Kidney (tissue), 14 donors: Measurements from ENCODE around the gene NOP53. TPM values are rescaled to one million over a fixed set of nuclear protein-coding genes. Genes with fewer than 3 reads are reported as not detected.

ENCODE experiments used
- DNase-seq, 5 donors: peaks; one replicate each; pipeline ENCODE4 v3.0.0-alpha.2; 2013 to 2020
- FAIRE-seq: peaks from 2 replicates; lab custom pipeline; 2012; peaks lifted over from hg19 to GRCh38; lab: Jason Lieb, UNC
- H3K27ac ChIP-seq, 2 donors: one replicate each; pipeline ENCODE4 v1.7.0; 2013; ENCODE audit warnings: low read depth in 2 of 2, low read length in 2 of 2, inconsistent platforms in 1 of 2
- H3K27me3 ChIP-seq: one replicate; pipeline ENCODE4 v1.7.1; 2013; ENCODE audit warnings: low read length, inconsistent platforms; ENCODE audit not compliant: control insufficient read depth, insufficient read depth
- H3K36me3 ChIP-seq, 3 donors: one replicate each; pipeline versions ENCODE4 v1.7.0 to v1.7.1; 2013; ENCODE audit warnings: low read length in 3 of 3, control low read depth in 1 of 3, inconsistent platforms in 1 of 3; ENCODE audit not compliant: insufficient read depth in 3 of 3, control insufficient read depth in 2 of 3
- H3K4me1 ChIP-seq, 3 donors: one replicate each; pipeline versions ENCODE4 v1.7.0 to v1.7.1; 2013; ENCODE audit warnings: low read length in 3 of 3, inconsistent platforms in 1 of 3, low read depth in 1 of 3; ENCODE audit not compliant: control insufficient read depth in 2 of 3, insufficient read depth in 2 of 3
- H3K4me3 ChIP-seq, 3 donors: one replicate each; pipeline versions ENCODE4 v1.7.0 to v1.8.1; 2013; ENCODE audit warnings: low read length in 3 of 3, control low read depth in 1 of 3, inconsistent platforms in 1 of 3
- H3K9ac ChIP-seq, 3 donors: one replicate each; pipeline versions ENCODE4 v1.7.0 to v1.7.1; 2013; ENCODE audit warnings: low read length in 3 of 3, control low read depth in 1 of 3, inconsistent platforms in 1 of 3
- H3K9me3 ChIP-seq, 3 donors: one replicate each; pipeline versions ENCODE4 v1.7.0 to v1.7.1; 2013; ENCODE audit warnings: low read length in 3 of 3, control low read depth in 1 of 3, inconsistent platforms in 1 of 3; ENCODE audit not compliant: control insufficient read depth in 2 of 3, insufficient read depth in 1 of 3
- intact Hi-C: fragments of 100-400 bp; cut with DNase I; formaldehyde crosslinking; loops from one replicate; pipeline ENCODE4 v1.11.1; 2022
- polyA plus RNA-seq: library from polyadenylated mRNA; stranded (reverse); fragments of 350-450 nt; fragmentation: Illumina TruSeq; extraction: RNeasy Lipid Tissue Mini Kit (QIAGEN cat#74804); gene quantifications from one replicate; pipeline ENCODE4 v1.2.3, GENCODE V29; 2014; ENCODE audit warnings: low read depth, low replicate concordance; ENCODE audit not compliant: insufficient read depth
- total RNA-seq: library from RNA; stranded (reverse); fragmentation: NEBNext Ultra II Directional; extraction: Animal tissue kit (Norgen Biotek cat#: 25700); gene quantifications from one replicate; pipeline ENCODE4 v1.2.1, GENCODE V29; 2021
- TF ChIP-seq, protein P1 (sequence below): IDR thresholded peaks from 3 replicates; pipeline ENCODE4 v1.5.1; 2012; ENCODE audit warnings: mild to moderate bottlenecking, moderate library complexity, borderline replicate concordance; ENCODE audit not compliant: insufficient read depth; ENCODE audit errors: extremely low read depth
- donor health status: control.
- donor health status: control.
- donor health status: control.
- donor health status: control.
- donor health status: control.
- donor health status: DM: yes; HTN: yes; CAD: no.
- donor health status: Normal renal cell carcinoma (clear cell type).

The NOP53 gene
- total and polyA plus RNA-seq, 2 donors from 2014 or later = 258 to 305 TPM

DNA sequence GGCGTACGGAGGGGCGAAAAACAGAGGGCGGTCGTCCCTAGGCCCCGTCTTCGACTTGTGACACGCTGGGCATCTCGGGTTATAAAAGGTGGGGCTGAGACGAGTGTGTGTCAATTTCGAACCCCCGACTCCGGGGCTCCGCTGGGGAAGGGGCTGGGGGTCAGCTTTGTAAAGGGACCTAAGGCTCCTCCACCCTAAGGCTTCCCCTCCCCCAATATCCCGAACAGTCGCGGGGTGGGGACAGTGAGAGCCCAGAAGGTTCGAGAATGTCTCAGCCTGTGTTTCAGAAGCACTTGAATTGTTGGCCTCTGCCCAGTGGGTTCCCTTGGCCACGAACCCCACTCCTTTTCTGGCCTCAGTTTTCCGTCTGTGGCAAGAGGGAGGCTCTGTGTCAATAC is 33.6 kb downstream of the NOP53 start:
- peaks cover 0 to 20% (median 0%) of the 10 kb centered on the region in 3 donors for H3K4me1 ChIP-seq
- no peaks in the 10 kb centered on the region for H3K27me3 ChIP-seq
- intact Hi-C loops = no loop called here
- peak overlapping the region; percentile 76 to 89 (median 87) for H3K4me3 ChIP-seq
- TF ChIP-seq, protein P1, sequence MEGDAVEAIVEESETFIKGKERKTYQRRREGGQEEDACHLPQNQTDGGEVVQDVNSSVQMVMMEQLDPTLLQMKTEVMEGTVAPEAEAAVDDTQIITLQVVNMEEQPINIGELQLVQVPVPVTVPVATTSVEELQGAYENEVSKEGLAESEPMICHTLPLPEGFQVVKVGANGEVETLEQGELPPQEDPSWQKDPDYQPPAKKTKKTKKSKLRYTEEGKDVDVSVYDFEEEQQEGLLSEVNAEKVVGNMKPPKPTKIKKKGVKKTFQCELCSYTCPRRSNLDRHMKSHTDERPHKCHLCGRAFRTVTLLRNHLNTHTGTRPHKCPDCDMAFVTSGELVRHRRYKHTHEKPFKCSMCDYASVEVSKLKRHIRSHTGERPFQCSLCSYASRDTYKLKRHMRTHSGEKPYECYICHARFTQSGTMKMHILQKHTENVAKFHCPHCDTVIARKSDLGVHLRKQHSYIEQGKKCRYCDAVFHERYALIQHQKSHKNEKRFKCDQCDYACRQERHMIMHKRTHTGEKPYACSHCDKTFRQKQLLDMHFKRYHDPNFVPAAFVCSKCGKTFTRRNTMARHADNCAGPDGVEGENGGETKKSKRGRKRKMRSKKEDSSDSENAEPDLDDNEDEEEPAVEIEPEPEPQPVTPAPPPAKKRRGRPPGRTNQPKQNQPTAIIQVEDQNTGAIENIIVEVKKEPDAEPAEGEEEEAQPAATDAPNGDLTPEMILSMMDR = no peak
- DNase-seq = peak in 2 of 5 donors; percentile 49 to 66
- peak overlapping the region; percentile 92 to 98 for H3K27ac ChIP-seq
- H3K36me3 ChIP-seq = peaks cover 3 to 11% (median 4%) of the 10 kb centered on the region in 3 donors
- no peaks in the 10 kb centered on the region for H3K9me3 ChIP-seq
- H3K9ac ChIP-seq = peak overlapping the region; percentile 28 to 89 (median 86)
- no peak for FAIRE-seq

DNA sequence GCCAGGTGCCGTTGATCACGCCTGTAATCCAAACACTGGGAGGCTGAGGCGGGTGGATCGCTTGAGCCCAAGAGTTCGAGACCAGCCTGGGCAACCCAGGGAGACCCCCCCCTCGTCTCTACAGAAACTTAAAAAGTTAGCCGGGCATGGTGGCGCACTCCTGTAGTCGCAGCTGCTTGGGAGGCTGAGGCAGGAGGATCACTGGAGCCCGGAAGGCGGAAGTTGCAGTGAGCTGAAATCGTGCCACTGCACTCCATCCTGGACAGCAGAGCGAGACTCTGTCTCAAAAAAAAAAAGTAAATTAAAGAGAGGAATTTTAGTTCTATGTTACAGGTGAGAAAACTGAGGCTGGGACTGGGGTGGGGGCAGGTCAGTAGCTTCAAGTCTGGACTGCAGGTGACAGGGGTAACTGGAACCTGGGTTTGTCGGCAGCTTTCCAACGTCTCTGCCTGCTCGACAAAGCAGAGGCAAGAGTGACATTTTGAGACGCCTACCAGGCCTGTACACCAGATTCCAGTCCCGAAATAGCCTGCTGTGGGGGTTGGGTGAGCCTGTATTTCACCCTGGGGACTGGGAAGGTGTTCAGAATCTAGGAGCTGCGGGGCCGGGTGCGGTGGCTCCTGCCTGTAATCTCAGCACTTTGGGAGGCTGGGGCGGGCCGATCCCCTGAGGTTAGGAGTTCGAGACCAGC is 34.3 kb downstream of the NOP53 start:
- DNase-seq (peak in 1 of 5 donors; percentile 37), FAIRE-seq (no peak)
- Histone ChIP-seq H3K27me3 (no peaks in the 10 kb centered on the region), H3K4me3 (peak overlapping the region; percentile 76 to 89 (median 87)), H3K27ac (peak overlapping the region; percentile 92 to 98), H3K36me3 (peaks cover 3 to 11% (median 9%) of the 10 kb centered on the region in 3 donors), H3K9ac (peak overlapping the region in 2 of 3 donors; percentile 86 to 89), H3K4me1 (peaks cover 0 to 20% (median 0%) of the 10 kb centered on the region in 3 donors), H3K9me3 (no peaks in the 10 kb centered on the region)
- TF ChIP-seq, protein P1 = no peak
- intact Hi-C loops = no loop called here

DNA sequence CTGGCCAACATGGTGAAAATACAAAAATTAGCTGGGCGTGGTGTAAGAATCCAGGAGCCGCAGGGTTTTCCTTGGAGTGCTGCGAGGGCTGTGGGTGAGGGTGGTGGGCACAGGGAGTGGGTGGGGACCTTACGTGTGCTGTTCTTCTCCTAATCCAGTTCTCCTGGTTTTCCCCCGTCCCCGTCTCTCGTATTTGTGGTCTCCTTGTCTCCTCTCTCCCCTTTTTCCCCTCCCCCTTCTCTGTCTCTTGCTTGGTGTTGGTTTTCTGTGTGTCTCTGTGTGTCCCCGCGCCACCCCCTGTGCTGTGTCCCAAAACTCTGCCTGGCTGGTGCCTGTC is 34.8 kb downstream of the NOP53 start:
- H3K27ac ChIP-seq = peak overlapping the region in 1 of 2 donors; percentile 92
- H3K4me3 ChIP-seq = peak overlapping the region in 2 of 3 donors; percentile 40 to 87
- H3K9me3 ChIP-seq = no peaks in the 10 kb centered on the region
- H3K4me1 ChIP-seq = peaks cover 0 to 20% (median 0%) of the 10 kb centered on the region in 3 donors
- peaks cover 3 to 12% (median 10%) of the 10 kb centered on the region in 3 donors for H3K36me3 ChIP-seq
- H3K9ac ChIP-seq = peak overlapping the region in 1 of 3 donors; percentile 35
- no peak for FAIRE-seq
- no peak for DNase-seq
- H3K27me3 ChIP-seq = no peaks in the 10 kb centered on the region
- TF ChIP-seq, protein P1 = no peak
- intact Hi-C loops = no loop called here
